HepG2 (cell line): Measurements from ENCODE around the gene ITSN2. TPM values are rescaled to one million over a fixed set of nuclear protein-coding genes. Genes with fewer than 3 reads are reported as not detected.
A peak's percentile ranks its signal among the peaks of the same experiment; 100 is the strongest.

Source experiments
- ATAC-seq: fragments of 200-7000 bp; cut with Tn5 transposase; 3 replicates; pipeline ENCODE4 v1.9.1; 2020; ENCODE audit warnings: mild to moderate bottlenecking, moderate library complexity
- BruUV-seq: library from RNA; stranded (reverse); fragments of 400-500 nt; replicated peaks from 2 replicates; lab custom pipeline; 2021; lab: Mats Ljungman, UMichigan
- CTCF ChIA-PET: fragments of 300-600 bp; formaldehyde crosslinking; extraction: SDS; loops from one replicate; lab custom pipeline; 2021; ENCODE audit warnings: low total read pairs, inconsistent platforms, low intra/inter-chr PET ratio; lab: Yijun Ruan, JAX
- POLR2A ChIA-PET: fragments of 350-600 bp; sonication (Branson Sonifier 250); formaldehyde crosslinking; loops from one replicate; lab custom pipeline; 2020; ENCODE audit warnings: antibody characterized with exemption, inconsistent platforms; lab: Yijun Ruan, JAX
- DNase-seq: peaks from one replicate; pipeline ENCODE4 v3.0.0-alpha.2; 2015; ENCODE audit warnings: low spot score
- FAIRE-seq: peaks from 3 replicates; lab custom pipeline; 2011; peaks lifted over from hg19 to GRCh38; lab: Jason Lieb, UNC
- H2AFZ ChIP-seq: one replicate; pipeline ENCODE4 v1.6.1; 2011; ENCODE audit warnings: low read length, inconsistent platforms
- H3K27ac ChIP-seq: fragments of 300-600 bp; 3 replicates; pipeline ENCODE4 v1.8.0; 2011; ENCODE audit warnings: mixed run types, mild to moderate bottlenecking, mixed read lengths, low read length, inconsistent platforms; ENCODE audit not compliant: insufficient read depth; ENCODE audit errors: extremely low read length
- H3K27me3 ChIP-seq, 2 experiments: fragments of 200-600 bp in 1 of 2; 2 replicates in 1 of 2; 3 replicates in 1 of 2; pipeline versions ENCODE4 v1.6.0 to v1.8.0; 2011; ENCODE audit warnings: low read length in 2 of 2, mild to moderate bottlenecking in 2 of 2, moderate library complexity in 2 of 2, inconsistent platforms in 1 of 2; ENCODE audit not compliant: insufficient read depth in 2 of 2, control insufficient read depth in 1 of 2
- H3K36me3 ChIP-seq, 2 experiments: fragments of 200-600 bp in 1 of 2; replicated peaks in 1 of 2; 2 replicates in 1 of 2; 3 replicates in 1 of 2; pipeline versions ENCODE4 v1.5.1 to v1.8.0; 2011; ENCODE audit warnings: low read length in 2 of 2, inconsistent platforms in 1 of 2; ENCODE audit not compliant: insufficient read depth in 2 of 2, control insufficient read depth in 1 of 2
- H3K4me1 ChIP-seq: 2 replicates; pipeline ENCODE4 v1.5.1; 2012; ENCODE audit warnings: low read length, inconsistent platforms; ENCODE audit not compliant: insufficient read depth
- H3K4me2 ChIP-seq: 2 replicates; pipeline ENCODE4 v1.6.0; 2011; ENCODE audit warnings: low read depth, low read length, inconsistent platforms
- H3K4me3 ChIP-seq, 3 experiments: fragments of 200-600 bp in 1 of 3; sonication (generic), shearing (Covaris generic) in 1 of 3; replicated peaks in 1 of 3; 2 replicates each; pipeline ENCODE4 v1.5.1; 2011 to 2016; ENCODE audit warnings: low read length in 3 of 3, inconsistent platforms in 2 of 3, low read depth in 2 of 3, mild to moderate bottlenecking in 2 of 3, control low read depth in 1 of 3, mixed read lengths in 1 of 3; ENCODE audit not compliant: insufficient read depth in 1 of 3
- H3K79me2 ChIP-seq: one replicate; pipeline ENCODE4 v1.6.1; 2011; ENCODE audit warnings: low read length, inconsistent platforms; ENCODE audit not compliant: insufficient read depth
- H3K9ac ChIP-seq: 2 replicates; pipeline ENCODE4 v1.6.0; 2011; ENCODE audit warnings: mild to moderate bottlenecking, low read depth, low read length, inconsistent platforms; ENCODE audit not compliant: insufficient read depth
- H3K9me3 ChIP-seq: 2 replicates; pipeline ENCODE4 v1.5.1; 2012; ENCODE audit warnings: mild to moderate bottlenecking, low read length
- H4K20me1 ChIP-seq: 2 replicates; pipeline ENCODE4 v1.6.0; 2011; ENCODE audit warnings: inconsistent platforms, mild to moderate bottlenecking, low read length, moderate library complexity; ENCODE audit not compliant: insufficient read depth
- CENPX ChIP-seq: sonication (generic); formaldehyde crosslinking; IDR thresholded peaks from 2 replicates; pipeline ENCODE4 v1.9.0; 2021; ENCODE audit warnings: mild to moderate bottlenecking, missing genetic modification reagents, moderate library complexity
- CHD4 ChIP-seq: fragments of 200-600 bp; sonication (generic); IDR thresholded peaks from 2 replicates; pipeline ENCODE4 v1.7.0; 2017; ENCODE audit warnings: mild to moderate bottlenecking, low read length, borderline replicate concordance
- FOXO4 ChIP-seq: sonication (generic); formaldehyde crosslinking; conservative IDR thresholded peaks from 2 replicates; pipeline ENCODE4 v1.8.1; 2023; ENCODE audit warnings: missing genetic modification reagents
- GATAD1 ChIP-seq: IDR thresholded peaks from 2 replicates; pipeline ENCODE4 v1.6.1; 2016; ENCODE audit warnings: missing genetic modification reagents, missing compliant biosample characterization
- GMEB1 ChIP-seq: sonication (generic); formaldehyde crosslinking; IDR thresholded peaks from 2 replicates; pipeline ENCODE4 v1.5.1; 2020; ENCODE audit warnings: missing genetic modification reagents, mild to moderate bottlenecking, borderline replicate concordance
- ISL2 ChIP-seq: sonication (generic); formaldehyde crosslinking; IDR thresholded peaks from 2 replicates; pipeline ENCODE4 v1.5.0; 2020; ENCODE audit warnings: missing genetic modification reagents
- KDM4B ChIP-seq: sonication (generic); formaldehyde crosslinking; IDR thresholded peaks from 2 replicates; pipeline ENCODE4 v1.4.0; 2020; ENCODE audit warnings: missing genetic modification reagents
- KLF13 ChIP-seq: sonication (generic); formaldehyde crosslinking; IDR thresholded peaks from 2 replicates; pipeline ENCODE4 v1.4.0; 2020; ENCODE audit warnings: mild to moderate bottlenecking, missing genetic modification reagents
- NR2F6 ChIP-seq, 2 experiments: IDR thresholded peaks; 2 replicates each; pipeline ENCODE4 v1.6.1; 2016; ENCODE audit warnings: antibody characterized with exemption in 1 of 2, mild to moderate bottlenecking in 1 of 2
- PCBP2 ChIP-seq: fragments of 200-400 bp; formaldehyde crosslinking; optimal IDR thresholded peaks from 2 replicates; pipeline ENCODE3; 2018; ENCODE audit warnings: low read length, low read depth; ENCODE audit not compliant: poor library complexity, severe bottlenecking
- PHF20 ChIP-seq: sonication (generic); formaldehyde crosslinking; IDR thresholded peaks from 2 replicates; pipeline ENCODE4 v1.5.0; 2020; ENCODE audit warnings: mild to moderate bottlenecking, missing genetic modification reagents
- RAD21 ChIP-seq: fragments of 450-650 bp; formaldehyde crosslinking; IDR thresholded peaks from 2 replicates; pipeline ENCODE4 v1.5.0; 2020; ENCODE audit warnings: mild to moderate bottlenecking
- ZBTB46 ChIP-seq: sonication (generic); formaldehyde crosslinking; IDR thresholded peaks from 2 replicates; pipeline ENCODE4 v1.4.0; 2020; ENCODE audit warnings: mild to moderate bottlenecking, missing genetic modification reagents, borderline replicate concordance
- ZGPAT ChIP-seq: IDR thresholded peaks from 2 replicates; pipeline ENCODE4 v1.6.1; 2016; ENCODE audit warnings: mild to moderate bottlenecking
- ZNF253 ChIP-seq: sonication (generic); formaldehyde crosslinking; IDR thresholded peaks from 2 replicates; pipeline ENCODE4 v1.8.0; 2022; ENCODE audit warnings: mild to moderate bottlenecking, missing genetic modification reagents, borderline replicate concordance
- ZNF496 ChIP-seq: sonication (generic); formaldehyde crosslinking; IDR thresholded peaks from 2 replicates; pipeline ENCODE4 v1.8.1; 2023; ENCODE audit warnings: mild to moderate bottlenecking, moderate library complexity, missing genetic modification reagents; ENCODE audit not compliant: insufficient replicate concordance
- ZNF530 ChIP-seq: sonication (generic); formaldehyde crosslinking; IDR thresholded peaks from 2 replicates; pipeline ENCODE4 v1.5.0; 2020; ENCODE audit warnings: low read depth, mild to moderate bottlenecking, missing genetic modification reagents
- ZNF691 ChIP-seq: sonication (generic); formaldehyde crosslinking; IDR thresholded peaks from 2 replicates; pipeline ENCODE4 v1.4.0; 2020; ENCODE audit warnings: missing genetic modification reagents, low read depth, mild to moderate bottlenecking, borderline replicate concordance
- WGBS: methylation state at CpG from one replicate; pipeline ENCODE4 v1.1.6; 2017; ENCODE audit warnings: low lambda C conversion rate; 5-methylcytosine and 5-hydroxymethylcytosine counted together
- in situ Hi-C: cut with HindIII; loops from 2 replicates; pipeline ENCODE4 v1.10.0; 2017; ENCODE audit warnings: low pct_unique_long_range_greater_than_20kb; ENCODE audit not compliant: extremely low pct_ligation_motif_present
- intact Hi-C: fragments of 100-400 bp; cut with micrococcal nuclease; formaldehyde crosslinking; loops from one replicate; pipeline ENCODE4 v1.10.0; 2022; ENCODE audit not compliant: unreplicated experiment
- polyA plus RNA-seq, 8 experiments: library from polyadenylated mRNA; depleted of rRNA in 3 of 8; stranded (reverse) in 7 of 8; unstranded in 1 of 8; fragments of >200 nt; fragmentation: Illumina TruSeq in 4 of 8; extraction: Trizol in 4 of 8; gene quantifications; 2 replicates each; pipeline versions ENCODE4 v1.2.1 to v1.2.3, GENCODE V29; 2011 to 2016; ENCODE audit warnings: low read depth in 4 of 8, missing spikeins in 1 of 8, mixed read lengths in 1 of 8; ENCODE audit not compliant: insufficient read depth in 1 of 8
- total RNA-seq, 5 experiments: library from RNA; depleted of rRNA; stranded (reverse); fragments of >200 nt; fragmentation: Illumina TruSeq; extraction: Trizol; gene quantifications; 2 replicates each; pipeline ENCODE4 v1.2.3, GENCODE V29; 2016; ENCODE audit warnings: low read depth in 1 of 5

Gene ITSN2
- total and polyA plus RNA-seq, 2 of the 13 experiments (the other 11 are each of a cell fraction or from before 2014, with no cell fraction given) = 26.0 to 26.6 TPM

- Histone ChIP-seq H3K4me2 (no peak overlapping the region), H3K4me1 (peaks cover 39% of the 10 kb centered on the region), H4K20me1 (peaks cover 5% of the 10 kb centered on the region), H3K9me3 (no peaks in the 10 kb centered on the region), H3K36me3 (no peaks in the 10 kb centered on the region), H3K79me2 (peaks cover 25% of the 10 kb centered on the region), H3K27me3 (no peaks in the 10 kb centered on the region), H3K9ac (no peak overlapping the region), H3K4me3 (no peak overlapping the region), H3K27ac (no peak overlapping the region), H2AFZ (no peak overlapping the region)
- in situ Hi-C loops = no loop called here
- CTCF ChIA-PET = no interaction called here
- intact Hi-C loops = no loop called here
- 84% methylated on average over 6 of the region's 6 CpGs for WGBS
- DNase-seq (peak; percentile 55), FAIRE-seq (no peak), ATAC-seq (peak; percentile 44)
- POLR2A ChIA-PET = interaction anchor here (1.4 kb wide), 1 partner anchor 21 kb away, joined by 6 read pairs; the partner anchor contains the start of gene ITSN2
- BruUV-seq = no TSS peak
- TF ChIP-seq KDM4B = no peak
- no peak for TF ChIP-seq ZNF530 (CRISPR knock-in tag)
- TF ChIP-seq ZNF691 (CRISPR knock-in tag) = no peak
- TF ChIP-seq ZNF253 (CRISPR knock-in tag) = no peak
- TF ChIP-seq PCBP2 = no peak
- TF ChIP-seq CENPX (CRISPR knock-in tag) = no peak
- TF ChIP-seq GMEB1 (CRISPR knock-in tag) = no peak
- no peak for TF ChIP-seq GATAD1 (CRISPR knock-in tag)
- no peak for TF ChIP-seq RAD21
- TF ChIP-seq NR2F6 (IDR thresholded peaks at IDR 0.05) = peak; percentile 43; the same call in 1 of the 2 replicates
- TF ChIP-seq NR2F6 (CRISPR knock-in tag; IDR thresholded peaks at IDR 0.05) = 0 out of 2 replicates have a peak, but pooled peaks have one; percentile 18
- no peak for TF ChIP-seq ISL2 (CRISPR knock-in tag)
- TF ChIP-seq ZNF496 (CRISPR knock-in tag) = no peak
- peak; percentile 46; the same call in 1 of the 2 replicates for TF ChIP-seq ZGPAT (CRISPR knock-in tag)
- no peak for TF ChIP-seq ZBTB46
- TF ChIP-seq KLF13 (CRISPR knock-in tag) = no peak
- no peak for TF ChIP-seq PHF20 (CRISPR knock-in tag)
- no peak for TF ChIP-seq CHD4
- no peak for TF ChIP-seq FOXO4
Measured at GRCh38 chr2:24339856-24340262, 20.5 kb downstream of the ITSN2 start.
